HepG2 (cell line): ENCODE data around the gene PFDN2. TPM values are rescaled to one million over a fixed set of nuclear protein-coding genes. Genes with fewer than 3 reads are reported as not detected.

Experiments used
- BORCS8-MEF2B ChIP-seq: sonication (generic); formaldehyde crosslinking; IDR thresholded peaks from 2 replicates; pipeline ENCODE4 v1.8.0; 2022; ENCODE audit warnings: mild to moderate bottlenecking, missing genetic modification reagents
- CEBPG ChIP-seq: IDR thresholded peaks from 2 replicates; pipeline ENCODE4 v1.6.1; 2016
- FOXC1 ChIP-seq: sonication (generic); formaldehyde crosslinking; IDR thresholded peaks from 2 replicates; pipeline ENCODE4 v1.8.0; 2022; ENCODE audit warnings: mild to moderate bottlenecking, missing genetic modification reagents, borderline replicate concordance
- MYC ChIP-seq: sonication (generic); formaldehyde crosslinking; IDR thresholded peaks from 2 replicates; pipeline ENCODE4 v1.9.0; 2021; ENCODE audit warnings: missing genetic modification reagents, borderline replicate concordance
- RELA ChIP-seq: sonication (generic); formaldehyde crosslinking; IDR thresholded peaks from 2 replicates; pipeline ENCODE4 v1.4.0; 2020; ENCODE audit warnings: missing genetic modification reagents
- TBL1XR1 ChIP-seq: fragments of 150-350 bp; IDR thresholded peaks from 2 replicates; pipeline ENCODE4 v1.6.1; 2014; ENCODE audit warnings: borderline replicate concordance, low read length; ENCODE audit not compliant: partially characterized antibody
- ZBTB7B ChIP-seq: sonication (generic); formaldehyde crosslinking; IDR thresholded peaks from 2 replicates; pipeline ENCODE4 v1.4.0; 2020; ENCODE audit warnings: missing genetic modification reagents
- ZNF205 ChIP-seq: IDR thresholded peaks from 2 replicates; pipeline ENCODE4 v1.6.1; 2018; ENCODE audit warnings: missing biosample characterization, missing genetic modification reagents
- ZNF644 ChIP-seq: IDR thresholded peaks from 2 replicates; pipeline ENCODE4 v1.6.1; 2016; ENCODE audit warnings: low read depth
- ZNF749 ChIP-seq: sonication (generic); formaldehyde crosslinking; IDR thresholded peaks from 2 replicates; pipeline ENCODE4 v1.8.0; 2022; ENCODE audit warnings: mild to moderate bottlenecking, missing genetic modification reagents, moderate library complexity, borderline replicate concordance
- polyA plus RNA-seq, 8 experiments: library from polyadenylated mRNA; depleted of rRNA in 3 of 8; stranded (reverse) in 7 of 8; unstranded in 1 of 8; fragments of >200 nt; fragmentation: Illumina TruSeq in 4 of 8; extraction: Trizol in 4 of 8; gene quantifications; 2 replicates each; pipeline versions ENCODE4 v1.2.1 to v1.2.3, GENCODE V29; 2011 to 2016; ENCODE audit warnings: low read depth in 4 of 8, missing spikeins in 1 of 8, mixed read lengths in 1 of 8; ENCODE audit not compliant: insufficient read depth in 1 of 8
- total RNA-seq, 5 experiments: library from RNA; depleted of rRNA; stranded (reverse); fragments of >200 nt; fragmentation: Illumina TruSeq; extraction: Trizol; gene quantifications; 2 replicates each; pipeline ENCODE4 v1.2.3, GENCODE V29; 2016; ENCODE audit warnings: low read depth in 1 of 5
- TF ChIP-seq, protein P1 (sequence below): IDR thresholded peaks from 2 replicates; pipeline ENCODE4 v1.6.1; 2016; ENCODE audit warnings: mild to moderate bottlenecking
- TF ChIP-seq, protein P2 (sequence below): IDR thresholded peaks from 2 replicates; pipeline ENCODE4 v1.6.1; 2016; ENCODE audit warnings: mild to moderate bottlenecking, missing biosample characterization, missing genetic modification reagents
- TF ChIP-seq, protein P3 (sequence below): sonication (generic); formaldehyde crosslinking; IDR thresholded peaks from 2 replicates; pipeline ENCODE4 v1.5.1; 2020; ENCODE audit warnings: mild to moderate bottlenecking, missing genetic modification reagents, borderline replicate concordance

PFDN2 gene
- total and polyA plus RNA-seq, 2 of the 13 experiments (the other 11 are each of a cell fraction or from before 2014, with no cell fraction given), result 62.6 to 63.6 TPM

DNA sequence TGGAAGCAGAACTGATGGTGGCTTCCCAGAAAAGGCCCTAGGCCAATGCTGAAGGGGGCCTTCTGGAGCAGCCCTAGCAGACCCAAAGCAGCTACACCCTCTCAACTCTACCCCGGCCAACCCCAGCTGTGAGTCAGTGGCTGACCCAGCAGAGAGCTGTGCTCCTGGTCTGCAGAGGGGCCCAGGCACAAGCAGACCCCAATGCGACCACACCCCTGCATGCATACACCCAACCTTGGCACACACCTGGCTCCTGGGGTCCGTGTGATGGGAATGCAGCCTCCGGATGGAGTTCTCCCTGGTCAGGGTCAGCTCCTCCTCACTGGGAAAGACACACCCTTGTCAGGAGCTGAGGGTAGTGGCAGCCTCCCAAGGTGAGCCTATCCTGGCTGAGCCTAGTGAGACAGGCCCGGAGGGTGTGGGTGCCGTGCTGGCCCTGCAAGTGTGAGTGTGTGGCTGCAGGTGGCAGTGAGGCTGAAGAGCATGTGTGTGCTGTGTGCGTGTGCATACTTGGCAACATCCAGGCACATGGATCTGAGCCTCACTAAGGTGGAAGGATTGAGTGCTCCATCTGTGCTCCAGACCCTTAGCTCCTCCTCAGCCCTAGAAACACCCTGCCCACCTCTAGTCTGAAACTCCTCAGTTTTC, 44.2 kb downstream of the PFDN2 start (continued):
- TF ChIP-seq ZBTB7B (CRISPR knock-in tag), result peak; percentile 26; the same call in 1 of the 2 replicates
- no peak for TF ChIP-seq ZNF644
- TF ChIP-seq MYC (CRISPR knock-in tag), result peak; percentile 85
- TF ChIP-seq, protein P1, sequence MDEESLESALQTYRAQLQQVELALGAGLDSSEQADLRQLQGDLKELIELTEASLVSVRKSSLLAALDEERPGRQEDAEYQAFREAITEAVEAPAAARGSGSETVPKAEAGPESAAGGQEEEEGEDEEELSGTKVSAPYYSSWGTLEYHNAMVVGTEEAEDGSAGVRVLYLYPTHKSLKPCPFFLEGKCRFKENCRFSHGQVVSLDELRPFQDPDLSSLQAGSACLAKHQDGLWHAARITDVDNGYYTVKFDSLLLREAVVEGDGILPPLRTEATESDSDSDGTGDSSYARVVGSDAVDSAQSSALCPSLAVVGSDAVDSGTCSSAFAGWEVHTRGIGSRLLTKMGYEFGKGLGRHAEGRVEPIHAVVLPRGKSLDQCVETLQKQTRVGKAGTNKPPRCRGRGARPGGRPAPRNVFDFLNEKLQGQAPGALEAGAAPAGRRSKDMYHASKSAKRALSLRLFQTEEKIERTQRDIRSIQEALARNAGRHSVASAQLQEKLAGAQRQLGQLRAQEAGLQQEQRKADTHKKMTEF (CRISPR knock-in tag), result no peak
- 0 out of 2 replicates have a peak, but pooled peaks have one; percentile 37 for TF ChIP-seq BORCS8-MEF2B
- TF ChIP-seq ZNF205, result no peak
- TF ChIP-seq TBL1XR1, result no peak
- 0 out of 2 replicates have a peak, but pooled peaks have one; percentile 11 for TF ChIP-seq ZNF749 (CRISPR knock-in tag)
- TF ChIP-seq CEBPG (CRISPR knock-in tag), result no peak
- TF ChIP-seq, protein P2, sequence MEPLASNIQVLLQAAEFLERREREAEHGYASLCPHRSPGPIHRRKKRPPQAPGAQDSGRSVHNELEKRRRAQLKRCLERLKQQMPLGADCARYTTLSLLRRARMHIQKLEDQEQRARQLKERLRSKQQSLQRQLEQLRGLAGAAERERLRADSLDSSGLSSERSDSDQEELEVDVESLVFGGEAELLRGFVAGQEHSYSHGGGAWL (CRISPR knock-in tag), result no peak
- TF ChIP-seq, protein P3, sequence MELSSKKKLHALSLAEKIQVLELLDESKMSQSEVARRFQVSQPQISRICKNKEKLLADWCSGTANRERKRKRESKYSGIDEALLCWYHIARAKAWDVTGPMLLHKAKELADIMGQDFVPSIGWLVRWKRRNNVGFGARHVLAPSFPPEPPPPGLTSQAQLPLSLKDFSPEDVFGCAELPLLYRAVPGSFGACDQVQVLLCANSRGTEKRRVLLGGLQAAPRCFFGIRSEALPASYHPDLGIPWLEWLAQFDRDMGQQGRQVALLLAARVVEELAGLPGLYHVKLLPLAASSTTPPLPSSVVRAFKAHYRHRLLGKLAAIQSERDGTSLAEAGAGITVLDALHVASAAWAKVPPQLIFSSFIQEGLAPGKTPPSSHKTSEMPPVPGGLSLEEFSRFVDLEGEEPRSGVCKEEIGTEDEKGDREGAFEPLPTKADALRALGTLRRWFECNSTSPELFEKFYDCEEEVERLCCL (CRISPR knock-in tag), result no peak
- TF ChIP-seq FOXC1, result peak; percentile 75; the same call in 1 of the 2 replicates
- no peak for TF ChIP-seq RELA (CRISPR knock-in tag)
